Measurements from ENCODE around the gene SEC14L2.
A peak's percentile ranks its signal among the peaks of the same experiment; 100 is the strongest.

The SEC14L2 gene

DNA sequence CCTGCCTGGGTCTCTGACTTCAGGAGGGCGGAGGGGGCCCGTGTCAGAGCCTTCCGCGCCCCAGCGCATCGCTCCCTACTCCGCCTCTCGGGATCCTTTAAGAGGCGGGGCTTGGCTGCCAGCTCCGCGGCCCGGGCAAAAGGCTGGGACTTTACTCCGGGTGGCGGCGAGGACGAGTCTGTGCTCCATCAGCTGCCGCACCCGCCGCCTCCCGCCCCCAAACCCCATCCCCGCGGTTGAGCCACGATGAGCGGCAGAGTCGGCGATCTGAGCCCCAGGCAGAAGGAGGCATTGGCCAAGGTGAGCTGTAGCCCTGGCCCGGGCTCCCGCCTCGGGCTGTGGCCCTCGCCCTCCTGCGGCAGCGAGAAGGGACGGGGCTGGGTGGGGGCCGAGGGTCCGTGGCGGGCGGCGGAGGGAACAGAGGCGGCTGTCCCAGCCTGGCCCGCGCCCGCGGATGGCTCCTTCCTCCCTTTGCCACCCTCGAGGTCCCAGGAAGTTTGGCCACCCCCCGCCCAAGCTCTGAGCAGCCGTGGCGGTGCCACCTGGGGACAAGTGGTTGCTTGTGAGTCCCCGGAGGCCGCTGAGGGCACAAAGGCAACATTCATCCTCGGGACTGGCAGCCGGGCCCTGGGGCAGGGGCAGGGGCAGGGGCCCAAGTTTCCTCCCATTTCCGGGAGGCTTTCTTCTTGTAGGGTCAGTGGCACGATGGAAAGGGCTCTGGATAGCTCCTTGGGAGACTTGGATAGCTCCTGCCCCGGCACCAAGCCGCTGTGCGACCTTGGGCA is at the start of gene SEC14L2:
Gene SEC14L2, plus strand, starts transcription at position 148 of the 785 bp plus-strand sequence. Its CDS starts 99 bp downstream, at position 247.
- Histone ChIP-seq H3K9ac (ENCODE audit: low read length) (no peak within 1 kb of the TSS), H3K4me3 (ENCODE audit: low read depth in 1 of 2, low read length in 2 of 2) (peak within 1 kb of the TSS; percentile 60 to 71), H3K4me1 (ENCODE audit: insufficient read depth, low read length) (peaks cover 15% of the 10 kb centered on the region), H3K9me3 (ENCODE audit: low read length) (no peaks in the 10 kb centered on the region), H3K27me3 (ENCODE audit: control insufficient read depth in 1 of 2, insufficient read depth in 2 of 2, low read length in 2 of 2) (peaks cover 0 to 11% of the 10 kb centered on the region in 2 donors), H3K27ac (ENCODE audit: low read depth, low read length) (peak within 1 kb of the TSS; percentile 42), H3K36me3 (ENCODE audit: insufficient read depth, low read length) (no peaks in the 10 kb centered on the region)

DNA sequence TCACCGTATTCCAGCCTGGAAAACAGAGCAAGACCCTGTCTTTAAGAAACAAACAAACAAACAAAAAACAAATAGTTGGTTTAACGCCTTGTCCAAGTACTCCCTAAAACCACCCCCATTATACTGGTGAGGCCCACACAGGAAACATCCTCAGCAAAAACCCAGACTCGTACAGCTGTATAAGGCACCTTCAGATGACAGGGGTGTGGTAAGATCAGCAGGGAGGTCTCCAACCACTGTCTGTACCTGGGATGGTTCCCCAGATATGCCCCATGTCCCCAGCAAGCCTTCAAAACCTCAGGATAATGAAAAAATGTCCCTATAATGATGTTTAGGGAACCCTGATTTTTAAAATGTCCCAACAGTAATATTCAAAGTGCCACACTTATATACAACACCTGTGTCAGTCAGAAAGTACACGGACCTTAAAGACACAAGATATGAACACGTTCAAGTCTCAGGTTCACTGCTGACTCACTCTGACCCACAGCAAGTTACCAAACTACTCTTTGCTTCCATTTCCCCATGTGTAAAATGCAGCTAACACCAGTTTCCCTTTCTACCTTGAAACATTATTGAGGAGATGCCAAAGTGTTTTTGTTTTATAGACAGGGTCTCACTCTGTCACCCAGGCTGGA is 49.4 kb upstream of the SEC14L2 start:
- Histone ChIP-seq H3K9me3 (ENCODE audit: low read length) (no peaks in the 10 kb centered on the region), H3K27me3 (ENCODE audit: control insufficient read depth in 1 of 2, insufficient read depth in 2 of 2, low read length in 2 of 2) (no peaks in the 10 kb centered on the region), H3K36me3 (ENCODE audit: insufficient read depth, low read length) (peaks cover 67% of the 10 kb centered on the region), H3K27ac (ENCODE audit: low read depth, low read length) (no peak overlapping the region), H3K9ac (ENCODE audit: low read length) (no peak overlapping the region), H3K4me3 (ENCODE audit: low read depth in 1 of 2, low read length in 2 of 2) (no peak overlapping the region), H3K4me1 (ENCODE audit: insufficient read depth, low read length) (no peaks in the 10 kb centered on the region)

DNA sequence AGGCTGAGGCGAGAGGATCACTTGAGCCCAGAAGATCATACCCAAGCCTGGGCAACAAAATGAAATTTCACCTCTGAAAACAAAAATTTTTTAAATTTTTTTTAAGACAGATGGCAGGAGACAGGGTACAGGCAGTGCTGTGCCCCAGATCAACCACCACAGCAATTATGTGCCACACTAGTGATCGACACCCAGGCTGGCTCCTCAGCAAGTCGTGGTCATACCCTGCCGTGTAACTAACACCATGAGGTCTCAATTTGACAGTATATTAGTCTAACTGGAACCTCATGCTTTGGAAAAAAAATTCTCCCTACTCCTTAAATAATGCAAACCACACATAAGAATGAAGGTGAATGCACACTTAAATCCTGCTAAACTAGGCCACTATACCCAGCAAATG is 48.4 kb upstream of the SEC14L2 start:
- Histone ChIP-seq H3K9ac (ENCODE audit: low read length) (no peak overlapping the region), H3K27ac (ENCODE audit: low read depth, low read length) (no peak overlapping the region), H3K4me3 (ENCODE audit: low read depth in 1 of 2, low read length in 2 of 2) (no peak overlapping the region), H3K9me3 (ENCODE audit: low read length) (no peaks in the 10 kb centered on the region), H3K4me1 (ENCODE audit: insufficient read depth, low read length) (no peaks in the 10 kb centered on the region), H3K27me3 (ENCODE audit: control insufficient read depth in 1 of 2, insufficient read depth in 2 of 2, low read length in 2 of 2) (no peaks in the 10 kb centered on the region), H3K36me3 (ENCODE audit: insufficient read depth, low read length) (peaks cover 65% of the 10 kb centered on the region)

DNA sequence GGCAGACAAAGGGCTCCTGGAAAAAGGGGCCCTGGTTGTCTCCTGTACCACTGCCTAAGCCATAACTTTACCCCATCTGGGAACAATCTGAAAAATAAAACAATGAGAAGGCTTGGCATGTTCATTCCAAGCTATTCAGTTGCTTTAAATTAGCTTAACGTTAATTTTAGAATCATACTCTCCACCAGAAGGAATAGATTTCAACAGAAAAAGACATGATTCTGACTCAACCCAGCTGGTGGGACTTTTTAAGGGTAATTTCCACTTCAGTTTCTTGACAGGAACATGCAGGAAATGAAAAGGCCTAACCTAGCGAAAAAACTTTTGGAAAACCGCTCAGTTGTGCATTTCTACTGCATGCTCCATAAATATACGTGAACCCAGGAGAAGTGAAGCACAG is 48.0 kb upstream of the SEC14L2 start:
- Histone ChIP-seq H3K4me1 (ENCODE audit: insufficient read depth, low read length) (peaks cover 3% of the 10 kb centered on the region), H3K36me3 (ENCODE audit: insufficient read depth, low read length) (peaks cover 61% of the 10 kb centered on the region)

DNA sequence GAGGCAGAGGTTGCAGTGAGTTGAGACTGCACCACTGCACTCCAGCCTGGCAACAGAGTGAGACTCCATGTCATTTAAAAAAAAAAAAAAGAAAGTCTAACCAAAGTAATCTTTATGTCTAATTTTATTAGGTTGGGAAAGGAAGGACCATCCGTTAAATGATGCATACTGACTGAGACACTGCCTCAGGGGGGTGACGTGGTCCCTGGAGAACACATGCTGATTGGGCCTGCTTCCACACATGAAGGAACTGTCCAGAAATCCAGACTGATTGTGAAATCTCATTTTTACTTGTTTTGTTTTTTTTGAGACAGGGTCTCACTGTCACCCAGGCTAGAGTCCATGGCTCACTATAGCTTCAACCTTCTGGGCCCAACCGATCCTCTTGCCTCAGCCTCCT is 45.6 kb upstream of the SEC14L2 start:
- Histone ChIP-seq H3K4me3 (ENCODE audit: low read depth in 1 of 2, low read length in 2 of 2) (no peak overlapping the region), H3K36me3 (ENCODE audit: insufficient read depth, low read length) (peaks cover 36% of the 10 kb centered on the region), H3K9ac (ENCODE audit: low read length) (no peak overlapping the region), H3K27ac (ENCODE audit: low read depth, low read length) (no peak overlapping the region), H3K27me3 (ENCODE audit: control insufficient read depth in 1 of 2, insufficient read depth in 2 of 2, low read length in 2 of 2) (no peaks in the 10 kb centered on the region), H3K4me1 (ENCODE audit: insufficient read depth, low read length) (peaks cover 25% of the 10 kb centered on the region), H3K9me3 (ENCODE audit: low read length) (no peaks in the 10 kb centered on the region)

More for the DNA sequence above, 48.0 kb upstream of the SEC14L2 start:
- Histone ChIP-seq H3K27me3 (ENCODE audit: control insufficient read depth in 1 of 2, insufficient read depth in 2 of 2, low read length in 2 of 2) (no peaks in the 10 kb centered on the region), H3K27ac (ENCODE audit: low read depth, low read length) (no peak overlapping the region), H3K9me3 (ENCODE audit: low read length) (no peaks in the 10 kb centered on the region), H3K4me3 (ENCODE audit: low read depth in 1 of 2, low read length in 2 of 2) (no peak overlapping the region), H3K9ac (ENCODE audit: low read length) (no peak overlapping the region)

DNA sequence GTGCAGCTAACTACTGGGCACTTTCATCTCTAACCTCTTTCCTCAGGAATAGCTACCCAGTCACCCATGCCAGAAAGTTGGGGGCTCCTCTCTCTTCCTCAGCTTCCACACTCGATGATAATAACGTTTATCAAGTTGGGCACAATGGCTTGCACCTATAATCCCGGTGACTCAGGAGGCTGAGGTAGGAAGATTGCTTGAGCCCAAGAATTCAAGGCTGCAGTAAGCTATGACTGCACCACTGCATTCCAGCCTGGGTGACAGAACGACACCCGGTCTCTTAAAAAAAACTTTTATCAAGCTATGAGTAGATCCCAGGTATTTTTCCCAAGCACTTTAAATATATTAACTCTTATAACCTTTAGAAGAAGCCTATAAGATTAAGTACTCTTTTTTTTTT is 42.2 kb upstream of the SEC14L2 start:
- Histone ChIP-seq H3K4me3 (ENCODE audit: low read depth in 1 of 2, low read length in 2 of 2) (no peak overlapping the region), H3K9me3 (ENCODE audit: low read length) (no peaks in the 10 kb centered on the region), H3K27me3 (ENCODE audit: control insufficient read depth in 1 of 2, insufficient read depth in 2 of 2, low read length in 2 of 2) (no peaks in the 10 kb centered on the region), H3K27ac (ENCODE audit: low read depth, low read length) (no peak overlapping the region), H3K4me1 (ENCODE audit: insufficient read depth, low read length) (peaks cover 29% of the 10 kb centered on the region), H3K36me3 (ENCODE audit: insufficient read depth, low read length) (peaks cover 25% of the 10 kb centered on the region), H3K9ac (ENCODE audit: low read length) (no peak overlapping the region)

DNA sequence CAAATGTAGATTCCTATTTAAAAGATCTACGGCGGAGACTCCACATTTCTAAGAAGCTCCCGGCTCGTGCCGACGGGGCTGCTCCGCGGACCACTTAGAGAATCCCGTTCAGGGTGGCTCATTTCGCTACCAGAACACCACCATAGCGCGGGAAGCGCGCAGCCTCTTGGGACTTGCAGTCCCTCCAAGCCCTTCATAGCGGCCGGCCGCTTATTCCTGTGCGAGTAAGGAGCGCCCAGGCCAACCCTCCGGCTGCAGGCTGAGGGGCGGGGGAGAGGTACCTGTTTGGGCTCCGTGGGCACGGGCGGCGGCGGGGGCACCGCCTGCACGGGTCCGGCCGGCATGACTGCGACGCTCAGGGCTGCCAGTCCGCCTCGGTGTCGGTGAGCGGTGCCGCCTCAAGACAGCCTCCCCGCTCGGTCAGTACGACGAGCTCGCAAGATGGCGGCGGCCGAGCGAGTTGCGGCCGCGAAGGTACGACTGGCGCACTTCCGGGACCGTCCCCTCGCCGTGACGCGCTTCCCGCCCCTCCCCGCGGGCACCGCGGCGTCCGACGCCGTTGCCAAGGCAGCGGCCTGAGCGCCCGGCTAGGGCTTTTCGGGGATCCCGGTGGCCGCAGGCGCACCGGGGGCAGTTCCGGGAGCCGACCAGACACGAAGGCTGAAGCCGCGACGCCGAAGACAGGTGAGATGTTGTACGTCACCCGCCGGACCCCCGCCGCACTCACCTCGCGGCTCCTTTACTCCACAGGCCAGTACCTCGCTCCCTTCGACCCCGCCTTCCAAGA is 40.2 kb upstream of the SEC14L2 start, which contains the start of the genes CCDC157 and SF3A1:
Gene CCDC157, plus strand, starts transcription at position 559 of the 787 bp plus-strand sequence. CDS start 8,994 bp downstream, outside the sequence.
Gene SF3A1, minus strand, starts transcription at position 446 of the 787 bp plus-strand sequence. Its CDS starts 102 bp downstream, at position 344.
- H3K4me1 ChIP-seq (ENCODE audit: insufficient read depth, low read length) = peaks cover 29% of the 10 kb centered on the region
- H3K9me3 ChIP-seq (ENCODE audit: low read length) = no peaks in the 10 kb centered on the region

DNA sequence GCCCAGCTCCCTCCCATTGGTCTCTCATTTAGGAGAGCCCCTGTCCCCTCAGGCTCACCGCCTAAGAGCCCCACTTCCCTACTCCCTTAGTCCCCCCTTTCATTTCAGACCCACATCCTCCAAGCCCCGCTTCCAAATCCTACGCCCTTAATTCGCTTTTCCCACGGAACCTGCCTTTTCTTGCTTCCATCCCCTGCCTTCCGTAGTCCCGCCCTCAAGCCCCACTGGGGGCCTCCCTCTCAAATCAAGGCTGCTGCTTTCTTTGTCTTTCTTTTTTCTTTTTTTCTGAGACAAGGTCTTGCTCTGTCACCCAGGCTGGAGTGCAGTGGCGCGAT is 39.6 kb upstream of the SEC14L2 start:
- Histone ChIP-seq H3K36me3 (ENCODE audit: insufficient read depth, low read length) (peaks cover 9% of the 10 kb centered on the region), H3K27ac (ENCODE audit: low read depth, low read length) (peak overlapping the region; percentile 21), H3K4me1 (ENCODE audit: insufficient read depth, low read length) (peaks cover 29% of the 10 kb centered on the region), H3K27me3 (ENCODE audit: control insufficient read depth in 1 of 2, insufficient read depth in 2 of 2, low read length in 2 of 2) (no peaks in the 10 kb centered on the region), H3K4me3 (ENCODE audit: low read depth in 1 of 2, low read length in 2 of 2) (peak overlapping the region; percentile 35 to 77), H3K9me3 (ENCODE audit: low read length) (no peaks in the 10 kb centered on the region), H3K9ac (ENCODE audit: low read length) (peak overlapping the region; percentile 29)

More for the DNA sequence above, 40.2 kb upstream of the SEC14L2 start, which contains the start of the genes CCDC157 and SF3A1:
- H3K27ac ChIP-seq (ENCODE audit: low read depth, low read length) = peak within 1 kb of the TSS; percentile 83
- H3K27me3 ChIP-seq (ENCODE audit: control insufficient read depth in 1 of 2, insufficient read depth in 2 of 2, low read length in 2 of 2) = no peaks in the 10 kb centered on the region
- H3K36me3 ChIP-seq (ENCODE audit: insufficient read depth, low read length) = peaks cover 15% of the 10 kb centered on the region
- H3K4me3 ChIP-seq (ENCODE audit: low read depth in 1 of 2, low read length in 2 of 2) = peak within 1 kb of the TSS; percentile 35 to 77
- peak within 1 kb of the TSS; percentile 78 for H3K9ac ChIP-seq (ENCODE audit: low read length)

DNA sequence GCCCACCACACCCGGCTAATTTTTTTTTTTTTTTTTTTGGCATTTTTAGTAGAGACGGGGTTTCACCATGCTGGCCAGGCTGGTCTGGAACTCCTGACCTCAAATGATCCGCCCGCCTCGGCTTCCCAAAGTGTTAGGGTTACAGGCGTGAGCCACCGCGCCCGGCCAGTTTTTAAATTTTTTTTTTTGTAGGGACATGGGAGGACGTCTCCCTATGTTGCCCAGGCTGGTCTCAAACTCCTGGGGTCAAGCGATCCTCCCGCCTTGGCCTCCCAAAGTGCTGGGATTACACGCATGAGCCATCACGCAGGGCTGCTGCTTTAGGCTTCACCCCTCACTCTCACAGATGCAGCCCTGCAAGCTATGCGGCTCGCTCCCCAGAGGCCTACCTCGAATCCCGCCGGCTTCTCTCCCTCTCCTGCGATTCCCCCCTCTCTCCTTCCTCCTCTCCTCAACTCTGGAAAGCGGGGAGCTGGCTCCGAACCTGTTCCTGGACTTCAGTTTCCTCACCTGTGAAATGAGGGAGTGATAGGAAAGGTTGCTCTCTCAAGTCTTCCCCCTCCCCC is 39.1 kb upstream of the SEC14L2 start:
- H3K36me3 ChIP-seq (ENCODE audit: insufficient read depth, low read length) = peaks cover 4% of the 10 kb centered on the region
- no peaks in the 10 kb centered on the region for H3K9me3 ChIP-seq (ENCODE audit: low read length)
- no peak overlapping the region for H3K9ac ChIP-seq (ENCODE audit: low read length)
- no peak overlapping the region for H3K27ac ChIP-seq (ENCODE audit: low read depth, low read length)
- no peaks in the 10 kb centered on the region for H3K27me3 ChIP-seq (ENCODE audit: control insufficient read depth in 1 of 2, insufficient read depth in 2 of 2, low read length in 2 of 2)
- H3K4me1 ChIP-seq (ENCODE audit: insufficient read depth, low read length) = peaks cover 29% of the 10 kb centered on the region
- no peak overlapping the region for H3K4me3 ChIP-seq (ENCODE audit: low read depth in 1 of 2, low read length in 2 of 2)

DNA sequence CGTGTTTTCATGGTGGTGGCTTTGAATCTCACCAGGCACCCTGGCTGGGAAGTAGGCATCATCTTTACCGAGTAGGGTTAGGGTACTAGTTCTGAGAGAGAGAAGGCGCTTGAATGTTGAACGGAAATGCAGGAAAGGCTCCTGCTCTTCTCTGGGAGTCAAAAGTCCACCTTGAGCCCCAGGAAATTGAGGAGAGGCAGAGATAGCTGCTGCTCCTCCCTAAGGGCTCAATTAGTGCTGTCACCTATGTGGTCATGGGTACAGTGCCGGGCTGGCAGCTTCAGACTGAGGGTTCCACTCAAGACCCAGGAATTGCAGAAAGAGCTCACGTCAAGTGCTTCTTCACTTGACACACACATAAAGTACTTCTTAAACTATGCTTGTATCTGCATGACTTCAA is 38.3 kb upstream of the SEC14L2 start:
- no peaks in the 10 kb centered on the region for H3K27me3 ChIP-seq (ENCODE audit: control insufficient read depth in 1 of 2, insufficient read depth in 2 of 2, low read length in 2 of 2)

More for the DNA sequence above, 38.3 kb upstream of the SEC14L2 start:
- H3K9me3 ChIP-seq (ENCODE audit: low read length) = no peaks in the 10 kb centered on the region
- no peak overlapping the region for H3K27ac ChIP-seq (ENCODE audit: low read depth, low read length)
- no peak overlapping the region for H3K4me3 ChIP-seq (ENCODE audit: low read depth in 1 of 2, low read length in 2 of 2)
- H3K36me3 ChIP-seq (ENCODE audit: insufficient read depth, low read length) = no peaks in the 10 kb centered on the region
- peaks cover 29% of the 10 kb centered on the region for H3K4me1 ChIP-seq (ENCODE audit: insufficient read depth, low read length)
- no peak overlapping the region for H3K9ac ChIP-seq (ENCODE audit: low read length)

All from muscle layer of colon (tissue), 2 donors.